Panc1 (cell line): ENCODE data around the gene CSTB. TPM values are rescaled to one million over a fixed set of nuclear protein-coding genes. Genes with fewer than 3 reads are reported as not detected.

ENCODE experiments used
- total RNA-seq: library from RNA; stranded (reverse); gene quantifications from one replicate; pipeline ENCODE4 v1.2.1, GENCODE V29; 2021; ENCODE audit not compliant: unreplicated experiment

CSTB gene
- total RNA-seq, 1 experiment from 2014 or later = 72.5 TPM

Other genes starting within 250 kb of the CSTB start
- 4.2 TPM for gene HSF2BP, start 116.8 kb downstream of the CSTB start, total RNA-seq
- 30.7 TPM for gene RRP1B, start 116.7 kb downstream of the CSTB start, total RNA-seq
- gene PDXK, start 57.2 kb downstream of the CSTB start, total RNA-seq = 184 TPM
- gene RRP1, start 13.3 kb upstream of the CSTB start, total RNA-seq = 41.8 TPM
- gene AGPAT3, start 88.9 kb upstream of the CSTB start, total RNA-seq = 40.1 TPM
- 34.5 TPM for gene TRAPPC10, start 236.0 kb upstream of the CSTB start, total RNA-seq